ENCODE data around the gene VPS13D. TPM values are rescaled to one million over a fixed set of nuclear protein-coding genes. Genes with fewer than 3 reads are reported as not detected.

Gene VPS13D
- total RNA-seq, 1 experiment from 2014 or later, result 31.6 TPM

DNA sequence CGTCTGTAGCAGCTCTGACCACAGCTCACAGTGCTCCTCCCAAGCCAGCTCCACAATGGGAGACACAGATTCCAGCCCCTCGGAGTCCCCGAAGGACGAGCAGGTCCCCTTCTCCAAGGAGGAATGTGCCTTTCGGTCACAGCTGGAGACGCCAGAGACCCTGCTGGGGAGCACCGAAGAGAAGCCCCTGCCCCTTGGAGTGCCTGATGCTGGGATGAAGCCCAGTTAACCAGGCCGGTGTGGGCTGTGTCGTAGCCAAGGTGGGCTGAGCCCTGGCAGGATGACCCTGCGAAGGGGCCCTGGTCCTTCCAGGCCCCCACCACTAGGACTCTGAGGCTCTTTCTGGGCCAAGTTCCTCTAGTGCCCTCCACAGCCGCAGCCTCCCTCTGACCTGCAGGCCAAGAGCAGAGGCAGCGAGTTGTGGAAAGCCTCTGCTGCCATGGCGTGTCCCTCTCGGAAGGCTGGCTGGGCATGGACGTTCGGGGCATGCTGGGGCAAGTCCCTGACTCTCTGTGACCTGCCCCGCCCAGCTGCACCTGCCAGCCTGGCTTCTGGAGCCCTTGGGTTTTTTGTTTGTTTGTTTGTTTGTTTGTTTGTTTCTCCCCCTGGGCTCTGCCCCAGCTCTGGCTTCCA lies 22.9 kb upstream of the VPS13D start:
- Histone ChIP-seq H3K4me3 (replicated peaks in 1 of 2; ENCODE audit: low read depth in 1 of 2, low read length in 2 of 2) (no peak overlapping the region), H3K27me3 (ENCODE audit: insufficient read depth, low read length) (no peaks in the 10 kb centered on the region), H3K4me1 (ENCODE audit: control insufficient read depth in 1 of 2, insufficient read depth in 2 of 2, low read length in 2 of 2) (peaks cover 6 to 9% of the 10 kb centered on the region in 2 experiments; a peak in 3 of 4 replicates), H3K27ac (ENCODE audit: low read depth, low read length) (peak overlapping the region; percentile 19; the same call in 1 of the 2 replicates), H3K4me2 (ENCODE audit: low read length) (no peak overlapping the region), H3K36me3 (ENCODE audit: control insufficient read depth in 1 of 2, insufficient read depth in 2 of 2, low read length in 2 of 2) (no peaks in the 10 kb centered on the region), H3K9ac (ENCODE audit: low read length) (no peak overlapping the region), H3K79me2 (ENCODE audit: insufficient read depth, low read length) (no peaks in the 10 kb centered on the region), H3K9me2 (ENCODE audit: insufficient read depth) (no peaks in the 10 kb centered on the region), H4K20me1 (ENCODE audit: insufficient read depth) (no peaks in the 10 kb centered on the region), H3K9me3 (ENCODE audit: control insufficient read depth in 1 of 2, insufficient read depth in 1 of 2, low read depth in 1 of 2, low read length in 2 of 2) (no peaks in the 10 kb centered on the region), H2AFZ (ENCODE audit: low read depth, low read length, poor library complexity, severe bottlenecking) (no peak overlapping the region)
- TF ChIP-seq JUND (IDR thresholded peaks at IDR 0.05) (no peak), EZH2 (IDR thresholded peaks at IDR 0.05) (no peak), YY1 (IDR thresholded peaks at IDR 0.05; ENCODE audit: extremely low read depth, insufficient replicate concordance, low read depth, low read length) (no peak), EZH2phosphoT487 (IDR thresholded peaks at IDR 0.05; ENCODE audit: borderline replicate concordance) (no peak), SRF (IDR thresholded peaks at IDR 0.05; ENCODE audit: low read depth) (no peak), POLR2A (IDR thresholded peaks at IDR 0.05; ENCODE audit: borderline replicate concordance, extremely low read depth, insufficient read depth, insufficient read length) (no peak), FOSL1 (IDR thresholded peaks at IDR 0.05; ENCODE audit: low read depth) (no peak), POLR2AphosphoS5 (IDR thresholded peaks at IDR 0.05; ENCODE audit: low read depth, low read length) (no peak), SP1 (IDR thresholded peaks at IDR 0.05; ENCODE audit: low read depth) (no peak), RAD21 (IDR thresholded peaks at IDR 0.05; ENCODE audit: low read depth) (no peak)
- TF ChIP-seq, protein P1, sequence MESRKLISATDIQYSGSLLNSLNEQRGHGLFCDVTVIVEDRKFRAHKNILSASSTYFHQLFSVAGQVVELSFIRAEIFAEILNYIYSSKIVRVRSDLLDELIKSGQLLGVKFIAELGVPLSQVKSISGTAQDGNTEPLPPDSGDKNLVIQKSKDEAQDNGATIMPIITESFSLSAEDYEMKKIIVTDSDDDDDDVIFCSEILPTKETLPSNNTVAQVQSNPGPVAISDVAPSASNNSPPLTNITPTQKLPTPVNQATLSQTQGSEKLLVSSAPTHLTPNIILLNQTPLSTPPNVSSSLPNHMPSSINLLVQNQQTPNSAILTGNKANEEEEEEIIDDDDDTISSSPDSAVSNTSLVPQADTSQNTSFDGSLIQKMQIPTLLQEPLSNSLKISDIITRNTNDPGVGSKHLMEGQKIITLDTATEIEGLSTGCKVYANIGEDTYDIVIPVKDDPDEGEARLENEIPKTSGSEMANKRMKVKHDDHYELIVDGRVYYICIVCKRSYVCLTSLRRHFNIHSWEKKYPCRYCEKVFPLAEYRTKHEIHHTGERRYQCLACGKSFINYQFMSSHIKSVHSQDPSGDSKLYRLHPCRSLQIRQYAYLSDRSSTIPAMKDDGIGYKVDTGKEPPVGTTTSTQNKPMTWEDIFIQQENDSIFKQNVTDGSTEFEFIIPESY (IDR thresholded peaks at IDR 0.05; ENCODE audit: extremely low read depth, insufficient replicate concordance, low read length), result no peak
- TF ChIP-seq, protein P2, sequence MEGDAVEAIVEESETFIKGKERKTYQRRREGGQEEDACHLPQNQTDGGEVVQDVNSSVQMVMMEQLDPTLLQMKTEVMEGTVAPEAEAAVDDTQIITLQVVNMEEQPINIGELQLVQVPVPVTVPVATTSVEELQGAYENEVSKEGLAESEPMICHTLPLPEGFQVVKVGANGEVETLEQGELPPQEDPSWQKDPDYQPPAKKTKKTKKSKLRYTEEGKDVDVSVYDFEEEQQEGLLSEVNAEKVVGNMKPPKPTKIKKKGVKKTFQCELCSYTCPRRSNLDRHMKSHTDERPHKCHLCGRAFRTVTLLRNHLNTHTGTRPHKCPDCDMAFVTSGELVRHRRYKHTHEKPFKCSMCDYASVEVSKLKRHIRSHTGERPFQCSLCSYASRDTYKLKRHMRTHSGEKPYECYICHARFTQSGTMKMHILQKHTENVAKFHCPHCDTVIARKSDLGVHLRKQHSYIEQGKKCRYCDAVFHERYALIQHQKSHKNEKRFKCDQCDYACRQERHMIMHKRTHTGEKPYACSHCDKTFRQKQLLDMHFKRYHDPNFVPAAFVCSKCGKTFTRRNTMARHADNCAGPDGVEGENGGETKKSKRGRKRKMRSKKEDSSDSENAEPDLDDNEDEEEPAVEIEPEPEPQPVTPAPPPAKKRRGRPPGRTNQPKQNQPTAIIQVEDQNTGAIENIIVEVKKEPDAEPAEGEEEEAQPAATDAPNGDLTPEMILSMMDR (IDR thresholded peaks at IDR 0.05 in 2 of 3, conservative IDR thresholded peaks at IDR 0.05 in 1 of 3; ENCODE audit: borderline replicate concordance in 1 of 3, insufficient read depth in 1 of 3, low read depth in 2 of 3, low read length in 2 of 3), result no peak
- TF ChIP-seq, protein P3, sequence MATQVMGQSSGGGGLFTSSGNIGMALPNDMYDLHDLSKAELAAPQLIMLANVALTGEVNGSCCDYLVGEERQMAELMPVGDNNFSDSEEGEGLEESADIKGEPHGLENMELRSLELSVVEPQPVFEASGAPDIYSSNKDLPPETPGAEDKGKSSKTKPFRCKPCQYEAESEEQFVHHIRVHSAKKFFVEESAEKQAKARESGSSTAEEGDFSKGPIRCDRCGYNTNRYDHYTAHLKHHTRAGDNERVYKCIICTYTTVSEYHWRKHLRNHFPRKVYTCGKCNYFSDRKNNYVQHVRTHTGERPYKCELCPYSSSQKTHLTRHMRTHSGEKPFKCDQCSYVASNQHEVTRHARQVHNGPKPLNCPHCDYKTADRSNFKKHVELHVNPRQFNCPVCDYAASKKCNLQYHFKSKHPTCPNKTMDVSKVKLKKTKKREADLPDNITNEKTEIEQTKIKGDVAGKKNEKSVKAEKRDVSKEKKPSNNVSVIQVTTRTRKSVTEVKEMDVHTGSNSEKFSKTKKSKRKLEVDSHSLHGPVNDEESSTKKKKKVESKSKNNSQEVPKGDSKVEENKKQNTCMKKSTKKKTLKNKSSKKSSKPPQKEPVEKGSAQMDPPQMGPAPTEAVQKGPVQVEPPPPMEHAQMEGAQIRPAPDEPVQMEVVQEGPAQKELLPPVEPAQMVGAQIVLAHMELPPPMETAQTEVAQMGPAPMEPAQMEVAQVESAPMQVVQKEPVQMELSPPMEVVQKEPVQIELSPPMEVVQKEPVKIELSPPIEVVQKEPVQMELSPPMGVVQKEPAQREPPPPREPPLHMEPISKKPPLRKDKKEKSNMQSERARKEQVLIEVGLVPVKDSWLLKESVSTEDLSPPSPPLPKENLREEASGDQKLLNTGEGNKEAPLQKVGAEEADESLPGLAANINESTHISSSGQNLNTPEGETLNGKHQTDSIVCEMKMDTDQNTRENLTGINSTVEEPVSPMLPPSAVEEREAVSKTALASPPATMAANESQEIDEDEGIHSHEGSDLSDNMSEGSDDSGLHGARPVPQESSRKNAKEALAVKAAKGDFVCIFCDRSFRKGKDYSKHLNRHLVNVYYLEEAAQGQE (IDR thresholded peaks at IDR 0.05; ENCODE audit: low read depth), result no peak
- intact Hi-C loops (cut with micrococcal nuclease), result loop anchor here (10.0 kb wide), 1 partner anchor 372 kb away; no protein-coding TSS in a partner anchor
- no peak for DNase-seq (ENCODE audit: low read depth, low spot score)
- ChIA-PET CTCF (interaction anchor here (0.9 to 3.1 kb wide), 2 partner anchors 61 to 82 kb away, joined by 3 to 42 read pairs; no protein-coding TSS in a partner anchor), POLR2A (no interaction called here), RAD21 (ENCODE audit: low non-redundant PET in 1 of 2, low total read pairs in 2 of 2, uncharacterized antibody in 2 of 2, unreplicated experiment in 2 of 2) (interaction anchor here (1.0 to 3.3 kb wide), 2 partner anchors 82 kb away, joined by 4 to 15 read pairs; no protein-coding TSS in a partner anchor)
- BruUV-seq (replicated peaks), result no TSS peak
- no peak for ATAC-seq

Data from HCT116 (cell line).